CD4-positive, alpha-beta memory T cell (primary cell): ENCODE measurements around the gene YTHDC2. TPM values are rescaled to one million over a fixed set of nuclear protein-coding genes. Genes with fewer than 3 reads are reported as not detected.
"Not testable (repeated sequence)": the region's sequence is repeated elsewhere in the genome, so short reads cannot be mapped to it uniquely, and the experiment has no call there.

Source experiments
- CTCF ChIA-PET: fragments of 350-600 bp; sonication (Branson Sonifier 250); formaldehyde crosslinking; loops from one replicate; lab custom pipeline; 2021; ENCODE audit warnings: inconsistent platforms; ENCODE audit not compliant: partially characterized antibody; lab: Charles Lee
- POLR2A ChIA-PET: fragments of 350-600 bp; sonication (Branson Sonifier 250); formaldehyde crosslinking; loops from one replicate; lab custom pipeline; 2021; ENCODE audit not compliant: partially characterized antibody; lab: Charles Lee
- DNase-seq, 5 donors: peaks; one replicate each; pipeline versions ENCODE4 v3.0.0 to v3.0.0-alpha.2; 2020 to 2022; ENCODE audit warnings: mixed read lengths in 1 of 5
- H3K27ac ChIP-seq: one replicate; pipeline ENCODE4 v1.7.0; 2013; ENCODE audit warnings: low read depth, low read length
- H3K27me3 ChIP-seq: 2 replicates; pipeline ENCODE4 v1.7.0; 2013; ENCODE audit warnings: mild to moderate bottlenecking, low read length, moderate library complexity; ENCODE audit not compliant: insufficient read depth
- H3K36me3 ChIP-seq: 2 replicates; pipeline ENCODE4 v1.7.0; 2013; ENCODE audit warnings: mild to moderate bottlenecking, low read length, moderate library complexity; ENCODE audit not compliant: insufficient read depth
- H3K4me1 ChIP-seq: 2 replicates; pipeline ENCODE4 v1.7.0; 2013; ENCODE audit warnings: mild to moderate bottlenecking, low read length, moderate library complexity; ENCODE audit not compliant: insufficient read depth
- H3K4me3 ChIP-seq, 2 donors: one replicate each; pipeline ENCODE4 v1.7.0; 2013; ENCODE audit warnings: low read length in 2 of 2, mild to moderate bottlenecking in 1 of 2
- H3K9me3 ChIP-seq, 2 donors: one replicate each; pipeline ENCODE4 v1.7.0; 2013; ENCODE audit warnings: low read length in 2 of 2, control low read depth in 1 of 2; ENCODE audit not compliant: control insufficient read depth in 1 of 2
- H3K27ac Mint-ChIP-seq, 7 donors: one replicate each; pipeline ENCODE4 v1.8.0; 2020 to 2021; ENCODE audit warnings: mixed read lengths in 7 of 7, mild to moderate bottlenecking in 6 of 7, inconsistent platforms in 3 of 7, moderate library complexity in 3 of 7
- H3K27me3 Mint-ChIP-seq, 2 donors: one replicate each; pipeline ENCODE4 v1.8.0; 2020 to 2021; ENCODE audit warnings: mixed read lengths in 2 of 2
- H3K36me3 Mint-ChIP-seq, 2 donors: one replicate each; pipeline ENCODE4 v1.8.0; 2020 to 2021; ENCODE audit warnings: mixed read lengths in 2 of 2, inconsistent platforms in 1 of 2, mild to moderate bottlenecking in 1 of 2
- H3K4me1 Mint-ChIP-seq, 4 donors: one replicate each; pipeline ENCODE4 v1.8.0; 2020 to 2021; ENCODE audit warnings: mixed read lengths in 4 of 4, mild to moderate bottlenecking in 1 of 4
- H3K4me3 Mint-ChIP-seq, 8 donors: one replicate each; pipeline ENCODE4 v1.8.0; 2020 to 2021; ENCODE audit warnings: mixed read lengths in 8 of 8, mild to moderate bottlenecking in 7 of 8, moderate library complexity in 6 of 8, inconsistent platforms in 3 of 8
- H3K9me3 Mint-ChIP-seq, 8 donors: one replicate each; pipeline ENCODE4 v1.8.0; 2020 to 2021; ENCODE audit warnings: mixed read lengths in 8 of 8, mild to moderate bottlenecking in 5 of 8, inconsistent platforms in 3 of 8, moderate library complexity in 1 of 8
- intact Hi-C: fragments of 100-400 bp; cut with micrococcal nuclease; formaldehyde crosslinking; loops from one replicate; pipeline ENCODE4 v1.15.1; 2023
- polyA plus RNA-seq, 2 donors: library from polyadenylated mRNA; unstranded; fragments of 300-500 nt; fragmentation: Illumina TruSeq; gene quantifications; one replicate each; pipeline ENCODE4 v1.2.3, GENCODE V29; 2021
- total RNA-seq, 2 experiments: library from RNA; stranded (reverse); gene quantifications; one replicate each; pipeline ENCODE4 v1.2.3, GENCODE V29; 2021

YTHDC2 gene
- total and polyA plus RNA-seq, 4 experiments from 2014 or later, result 7.7 to 46.4 (median 27.4) TPM

GRCh38 chr5:113598150-113598549, 84.7 kb downstream of the YTHDC2 start:
- Histone ChIP-seq H3K9me3 (no peaks in the 10 kb centered on the region), H3K27me3 (no peaks in the 10 kb centered on the region), H3K27ac (no peak overlapping the region), H3K4me3 (no peak overlapping the region), H3K36me3 (no peaks in the 10 kb centered on the region), H3K4me1 (no peaks in the 10 kb centered on the region)
- H3K4me3 Mint-ChIP-seq, result no peak overlapping the region
- no peak overlapping the region for H3K27ac Mint-ChIP-seq
- intact Hi-C loops, result no loop called here
- CTCF ChIA-PET, result interaction anchor here (0.5 to 2.8 kb wide), 5 partner anchors 10 to 602 kb away, joined by 3 to 13 read pairs (median 6); no protein-coding TSS in a partner anchor
- no peak for DNase-seq
- no peaks in the 10 kb centered on the region for H3K9me3 Mint-ChIP-seq
- peaks cover 0 to 1% (median 0%) of the 10 kb centered on the region in 4 donors for H3K4me1 Mint-ChIP-seq
- H3K36me3 Mint-ChIP-seq, result peaks cover 13 to 14% of the 10 kb centered on the region in 2 donors
- POLR2A ChIA-PET, result no interaction called here
- no peaks in the 10 kb centered on the region for H3K27me3 Mint-ChIP-seq

- Mint-ChIP-seq H3K4me3 (no peak overlapping the region), H3K27ac (peak overlapping the region in 2 of 7 donors; percentile 38 to 51), H3K36me3 (peaks cover 6% of the 10 kb centered on the region in 2 donors), H3K9me3 (no peaks in the 10 kb centered on the region), H3K4me1 (peaks cover 0 to 1% (median 0%) of the 10 kb centered on the region in 4 donors), H3K27me3 (no peaks in the 10 kb centered on the region)
- no peaks in the 10 kb centered on the region for H3K9me3 ChIP-seq
- POLR2A ChIA-PET, result no interaction called here
- H3K4me1 ChIP-seq, result no peaks in the 10 kb centered on the region
- intact Hi-C loops, result no loop called here
- no peaks in the 10 kb centered on the region for H3K36me3 ChIP-seq
- no peak overlapping the region for H3K4me3 ChIP-seq
- H3K27ac ChIP-seq, result no peak overlapping the region
- CTCF ChIA-PET, result interaction anchor here (1.0 to 2.7 kb wide), 3 partner anchors 10 to 603 kb away, joined by 3 to 8 read pairs (median 6); no protein-coding TSS in a partner anchor
- H3K27me3 ChIP-seq, result no peaks in the 10 kb centered on the region
- DNase-seq, result no peak
Observed at GRCh38 chr5:113598926-113599325, 85.4 kb downstream of the YTHDC2 start.

DNA sequence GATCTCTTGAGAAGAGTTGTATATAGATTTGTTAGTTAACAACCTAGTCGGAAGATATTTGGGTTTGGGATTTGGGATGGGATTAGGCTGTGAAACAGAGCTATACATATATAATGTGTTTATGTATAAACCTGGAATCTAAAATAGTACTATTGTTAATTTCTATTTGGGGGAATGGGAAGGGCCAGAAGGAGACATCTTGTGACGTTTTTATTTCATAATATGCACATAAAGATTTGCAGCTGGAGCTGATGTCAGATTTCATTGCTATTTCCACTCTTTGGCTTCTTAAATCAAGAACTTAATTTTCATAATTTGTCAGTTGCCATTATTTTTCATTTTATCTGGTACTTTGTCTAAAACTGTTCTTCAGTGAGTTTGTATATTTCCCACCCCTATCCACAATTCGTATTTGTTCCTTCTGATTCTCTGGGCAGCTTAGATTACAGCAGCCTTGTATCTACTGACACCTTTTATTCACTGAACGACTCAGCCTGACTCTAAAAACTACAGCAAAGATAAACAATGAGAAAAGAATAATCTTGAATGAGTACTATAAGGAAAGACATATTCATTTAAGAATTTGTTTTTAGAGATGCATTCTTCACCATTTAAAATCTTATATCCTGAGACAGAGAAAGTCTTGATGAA, 86.9 kb downstream of the YTHDC2 start:
- Histone ChIP-seq H3K4me3 (no peak overlapping the region), H3K27ac (no peak overlapping the region), H3K27me3 (no peaks in the 10 kb centered on the region), H3K36me3 (no peaks in the 10 kb centered on the region), H3K4me1 (no peaks in the 10 kb centered on the region), H3K9me3 (no peaks in the 10 kb centered on the region)
- Mint-ChIP-seq H3K27me3 (peaks cover 0 to 2% of the 10 kb centered on the region in 2 donors), H3K36me3 (no peaks in the 10 kb centered on the region), H3K4me3 (no peak overlapping the region), H3K4me1 (peaks cover 0 to 1% (median 0%) of the 10 kb centered on the region in 4 donors), H3K9me3 (no peaks in the 10 kb centered on the region), H3K27ac (no peak overlapping the region)
- CTCF ChIA-PET, result interaction anchor here (1.3 to 2.7 kb wide), 4 partner anchors 12 to 605 kb away, joined by 3 to 8 read pairs (median 4); no protein-coding TSS in a partner anchor
- DNase-seq, result no peak
- intact Hi-C loops, result no loop called here
- POLR2A ChIA-PET, result no interaction called here

DNA sequence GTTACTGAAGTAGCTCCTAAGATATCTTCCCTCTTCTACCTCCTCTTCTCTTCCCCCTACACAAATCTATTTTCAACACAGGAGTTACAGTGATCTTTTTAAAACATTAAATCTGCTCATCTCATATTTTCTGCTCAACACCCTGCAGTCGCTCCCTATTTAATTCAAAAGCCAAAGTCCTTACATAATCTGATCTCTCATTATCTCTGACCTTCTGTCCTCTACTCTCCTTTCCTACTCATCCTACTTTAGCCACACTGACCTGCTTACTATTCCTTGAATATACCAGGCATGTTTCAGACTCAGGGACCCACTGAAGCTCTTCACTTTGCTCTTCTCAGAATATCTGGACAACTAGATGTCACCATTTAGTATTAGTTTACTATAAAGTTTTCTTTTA, 87.9 kb downstream of the YTHDC2 start:
- Mint-ChIP-seq H3K9me3 (no peaks in the 10 kb centered on the region), H3K27ac (peak overlapping the region in 1 of 7 donors; percentile 16), H3K36me3 (no peaks in the 10 kb centered on the region), H3K4me1 (peaks cover 0 to 2% (median 1%) of the 10 kb centered on the region in 4 donors), H3K27me3 (peaks cover 4 to 10% of the 10 kb centered on the region in 2 donors), H3K4me3 (no peak overlapping the region)
- Histone ChIP-seq H3K4me3 (no peak overlapping the region), H3K4me1 (no peaks in the 10 kb centered on the region), H3K36me3 (no peaks in the 10 kb centered on the region), H3K9me3 (no peaks in the 10 kb centered on the region), H3K27ac (no peak overlapping the region), H3K27me3 (no peaks in the 10 kb centered on the region)
- DNase-seq, result no peak
- intact Hi-C loops, result no loop called here
- ChIA-PET POLR2A (no interaction called here), CTCF (interaction anchor here (1.3 to 2.6 kb wide), 4 partner anchors 10 to 266 kb away, joined by 3 to 16 read pairs (median 4); no protein-coding TSS in a partner anchor)

GRCh38 chr5:113603246-113603645, 89.8 kb downstream of the YTHDC2 start:
- H3K9me3 ChIP-seq, H3K36me3 ChIP-seq, DNase-seq, H3K4me3 ChIP-seq, H3K9me3 Mint-ChIP-seq, H3K27ac Mint-ChIP-seq, H3K4me1 Mint-ChIP-seq, H3K27me3 ChIP-seq, POLR2A ChIA-PET, H3K36me3 Mint-ChIP-seq, intact Hi-C loops, H3K27ac ChIP-seq, H3K4me1 ChIP-seq, H3K4me3 Mint-ChIP-seq: not testable (repeated sequence)
- peaks cover 13 to 15% of the 10 kb centered on the region in 2 donors for H3K27me3 Mint-ChIP-seq
- CTCF ChIA-PET, result interaction anchor here (0.6 to 4.5 kb wide), 9 partner anchors 8 to 1644 kb away, joined by 3 to 43 read pairs (median 4); no protein-coding TSS in a partner anchor

GRCh38 chr5:113606298-113607134, 93.0 kb downstream of the YTHDC2 start:
- Mint-ChIP-seq H3K4me3 (no peak overlapping the region), H3K27me3 (peaks cover 15 to 18% of the 10 kb centered on the region in 2 donors), H3K36me3 (no peaks in the 10 kb centered on the region), H3K27ac (no peak overlapping the region), H3K9me3 (no peaks in the 10 kb centered on the region), H3K4me1 (peaks cover 0 to 3% (median 1%) of the 10 kb centered on the region in 4 donors)
- ChIA-PET POLR2A (no interaction called here), CTCF (interaction anchor here (0.7 to 4.5 kb wide), 19 partner anchors 8 to 1431 kb away, joined by 3 to 43 read pairs (median 5); partner anchors contain the start of gene DCP2)
- Histone ChIP-seq H3K9me3 (no peaks in the 10 kb centered on the region), H3K4me1 (no peaks in the 10 kb centered on the region), H3K27ac (no peak overlapping the region), H3K27me3 (no peaks in the 10 kb centered on the region), H3K4me3 (no peak overlapping the region), H3K36me3 (no peaks in the 10 kb centered on the region)
- DNase-seq, result peak; percentile 41 to 56 (median 55)
- intact Hi-C loops, result loop anchor here (1.0 to 2.0 kb wide), 5 partner anchors 227 to 1432 kb away; no protein-coding TSS in a partner anchor

GRCh38 chr5:113607361-113607760, 93.9 kb downstream of the YTHDC2 start:
- H3K9me3 ChIP-seq, result no peaks in the 10 kb centered on the region
- Mint-ChIP-seq H3K4me3 (no peak overlapping the region), H3K27me3 (peaks cover 18 to 20% of the 10 kb centered on the region in 2 donors), H3K27ac (no peak overlapping the region), H3K4me1 (peaks cover 0 to 3% (median 2%) of the 10 kb centered on the region in 4 donors), H3K36me3 (no peaks in the 10 kb centered on the region), H3K9me3 (no peaks in the 10 kb centered on the region)
- H3K27me3 ChIP-seq, result no peaks in the 10 kb centered on the region
- peaks cover 4% of the 10 kb centered on the region for H3K4me1 ChIP-seq
- no peaks in the 10 kb centered on the region for H3K36me3 ChIP-seq
- POLR2A ChIA-PET, result no interaction called here
- no peak overlapping the region for H3K4me3 ChIP-seq
- no peak overlapping the region for H3K27ac ChIP-seq
- intact Hi-C loops, result loop anchor here (2.0 kb wide), 1 partner anchor 1433 kb away; no protein-coding TSS in a partner anchor
- no peak for DNase-seq
- CTCF ChIA-PET, result interaction anchor here (1.0 to 3.2 kb wide), 9 partner anchors 11 to 612 kb away, joined by 3 to 19 read pairs (median 3); no protein-coding TSS in a partner anchor
